Activated CD4-positive, alpha-beta T cell treated with anti-CD3 and anti-CD28 coated beads, Interleukin-2, amount 50 U/mL, for 48 hours (primary cell): ENCODE measurements around the gene PIK3R3.

Experiments used
- DNase-seq, 2 experiments: peaks; one replicate each; pipeline ENCODE4 v3.0.0-alpha.2; 2020

PIK3R3 gene

GRCh38 chr1:46132529-46133180 is at the start of gene PIK3R3:
Gene PIK3R3, minus strand, starts transcription at chr1:46132629. Its CDS starts 677 bp downstream, at chr1:46131952.
- DNase-seq = peak; percentile 91 to 93

DNA sequence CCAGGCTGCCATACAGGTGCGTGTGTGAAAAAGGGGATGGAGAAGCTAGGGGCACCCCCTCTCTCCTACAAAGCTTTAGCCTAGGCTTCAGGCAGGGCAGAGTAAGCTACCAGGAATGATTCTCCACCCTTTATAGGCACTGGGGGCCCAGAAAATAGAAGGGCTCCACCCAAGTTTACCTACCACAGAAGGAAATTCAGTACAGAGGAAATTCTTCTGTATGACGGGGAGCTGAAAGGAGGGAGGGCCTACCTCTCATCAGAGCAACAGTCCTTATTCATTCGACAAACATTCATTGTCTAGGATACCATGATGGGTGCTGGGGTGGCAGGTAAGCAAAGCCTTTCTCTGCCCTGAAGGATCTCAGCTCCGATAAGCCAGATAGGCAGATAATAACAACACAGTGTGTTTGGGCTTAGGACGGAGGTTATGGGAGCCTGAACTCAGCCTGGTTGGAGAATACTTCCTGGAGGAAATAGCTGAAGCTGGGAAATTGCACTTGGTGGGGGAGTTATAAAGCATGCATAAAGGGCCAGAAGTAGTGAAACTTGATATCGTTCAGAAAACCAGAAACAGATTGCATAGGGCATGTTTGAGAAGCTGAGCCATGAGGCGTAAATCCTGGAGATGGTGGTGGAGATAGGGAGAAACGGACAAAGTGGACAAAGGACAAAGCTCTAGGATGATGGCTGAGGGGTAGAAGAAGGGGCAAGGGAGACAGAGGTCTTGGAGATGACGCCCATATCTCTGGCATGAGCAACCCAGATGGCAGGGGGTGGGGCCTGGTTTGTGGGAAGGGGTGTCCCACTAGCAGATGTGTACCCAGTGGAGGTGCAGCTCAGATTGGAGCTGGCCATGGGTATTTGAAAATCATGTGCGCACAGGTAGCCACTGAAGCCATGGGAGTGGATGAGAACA is 49.2 kb upstream of the PIK3R3 start:
- DNase-seq = no peak

- peak; percentile 24 to 26 for DNase-seq
These were observed 47.7 kb upstream of the PIK3R3 start for GRCh38 chr1:46180082-46180616.

DNA sequence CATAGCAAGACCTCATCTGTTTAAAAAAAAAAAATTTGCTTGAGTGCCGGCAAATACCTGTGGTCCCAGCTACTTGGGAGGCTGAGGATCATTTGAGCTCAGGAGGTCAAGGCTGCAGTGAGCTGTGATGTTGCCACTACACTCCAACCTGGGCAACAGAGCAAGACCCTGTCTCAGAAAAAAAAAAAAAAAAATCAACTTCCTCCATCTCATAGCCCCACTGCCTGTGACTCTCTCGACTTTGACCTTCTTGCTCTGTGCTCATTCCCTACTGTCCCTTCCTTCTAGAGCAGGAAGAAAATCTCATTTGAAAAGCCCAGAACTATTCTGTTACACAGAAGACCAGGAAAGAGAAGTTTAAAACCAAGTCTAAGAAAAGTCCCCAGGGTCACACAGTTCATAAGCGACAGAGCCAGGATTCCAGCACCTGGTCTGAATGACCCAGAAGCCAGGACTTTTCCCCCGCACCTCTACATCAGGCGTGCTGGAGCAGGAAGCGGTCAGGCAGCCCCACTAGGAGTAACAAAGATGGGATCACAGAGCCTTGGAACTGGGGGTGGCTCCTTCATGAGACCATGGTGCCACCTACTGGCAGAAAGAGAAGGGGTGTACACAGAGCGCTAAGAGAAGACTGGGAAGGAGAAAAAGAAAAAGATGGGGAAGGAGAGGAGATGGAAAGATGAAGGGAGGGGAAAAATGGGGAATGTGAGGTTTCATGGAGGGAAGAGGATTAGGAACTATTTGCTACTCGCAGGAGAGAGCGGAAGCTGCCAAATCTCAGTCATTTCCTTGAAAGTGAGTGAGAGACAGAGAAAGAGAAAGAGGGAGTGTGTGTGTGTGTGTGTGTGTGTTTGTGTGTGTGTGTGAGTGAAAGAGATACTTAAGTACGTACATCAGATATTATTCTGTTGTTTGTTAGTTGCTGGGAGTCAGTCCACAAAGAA is 47.0 kb upstream of the PIK3R3 start:
- DNase-seq = peak; percentile 65 to 74

GRCh38 chr1:46176211-46176865 is 43.9 kb upstream of the PIK3R3 start, which contains the start of gene P3R3URF:
Gene P3R3URF, minus strand, starts transcription at chr1:46176488. Its CDS starts 17 bp downstream, at chr1:46176471.
- DNase-seq = no peak

GRCh38 chr1:46175243-46175642 is 42.8 kb upstream of the PIK3R3 start:
- DNase-seq = no peak

GRCh38 chr1:46174448-46175231 is 42.2 kb upstream of the PIK3R3 start, which contains the start of gene TSPAN1:
Gene TSPAN1, plus strand, starts transcription at chr1:46175087. Its CDS starts 6,021 bp downstream, at chr1:46181108.
- DNase-seq = no peak

- DNase-seq = no peak
These were observed 41.0 kb upstream of the PIK3R3 start for GRCh38 chr1:46173361-46173856.

- no peak for DNase-seq
These were observed 39.9 kb upstream of the PIK3R3 start for GRCh38 chr1:46172321-46172720.

GRCh38 chr1:46171871-46172270 is 39.4 kb upstream of the PIK3R3 start:
- DNase-seq = no peak

DNA sequence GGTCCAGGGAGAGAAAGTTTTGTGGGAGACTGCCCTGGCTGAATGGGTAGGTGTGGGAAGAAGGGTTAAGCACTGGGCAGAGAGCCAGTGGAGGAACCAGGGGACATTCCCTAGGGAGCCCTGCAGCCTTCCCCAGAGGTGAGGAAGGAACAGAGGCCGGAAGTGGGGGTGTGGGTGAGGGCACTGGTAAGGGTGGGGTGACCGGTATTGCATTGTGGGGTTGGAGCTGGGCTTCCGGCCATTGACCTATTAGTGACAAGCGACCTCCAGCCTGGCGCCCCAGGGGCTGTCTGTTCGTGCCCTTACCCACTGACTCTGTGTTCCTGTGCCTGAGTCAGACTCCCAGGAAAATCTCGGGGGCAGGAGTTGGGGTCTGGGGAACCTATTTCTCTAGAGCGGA is 38.9 kb upstream of the PIK3R3 start:
- no peak for DNase-seq

DNA sequence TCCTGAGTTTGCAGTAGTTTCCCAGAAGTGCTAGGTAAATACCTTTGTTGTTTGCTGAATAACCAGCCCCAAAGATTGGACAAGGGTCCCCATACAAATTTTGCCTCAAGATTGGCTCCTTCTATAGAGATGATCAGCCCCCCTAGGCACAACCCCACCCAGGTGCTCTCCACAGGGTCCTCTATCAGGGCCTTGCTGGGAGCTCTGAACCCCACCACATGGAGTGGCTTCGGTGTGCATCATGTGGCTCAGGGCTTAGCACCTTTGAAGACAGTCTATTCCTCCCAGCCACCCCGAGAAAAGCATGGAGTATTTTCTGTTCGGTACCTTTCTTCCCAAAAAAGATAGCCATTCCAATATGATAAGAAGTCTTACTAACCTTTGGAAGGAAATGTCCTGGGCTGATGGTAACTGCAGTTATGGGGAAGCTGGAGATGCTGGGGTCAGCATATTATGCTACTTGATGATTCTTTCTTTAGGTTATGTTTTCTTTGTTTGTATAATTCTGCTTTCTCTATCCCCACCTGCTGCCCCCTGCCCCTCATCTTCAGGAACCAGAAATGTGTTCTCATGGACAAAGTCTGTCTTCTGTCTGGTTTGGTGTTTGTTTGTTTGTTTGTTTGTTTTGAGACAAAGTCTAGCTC is 37.5 kb upstream of the PIK3R3 start:
- DNase-seq = no peak

DNA sequence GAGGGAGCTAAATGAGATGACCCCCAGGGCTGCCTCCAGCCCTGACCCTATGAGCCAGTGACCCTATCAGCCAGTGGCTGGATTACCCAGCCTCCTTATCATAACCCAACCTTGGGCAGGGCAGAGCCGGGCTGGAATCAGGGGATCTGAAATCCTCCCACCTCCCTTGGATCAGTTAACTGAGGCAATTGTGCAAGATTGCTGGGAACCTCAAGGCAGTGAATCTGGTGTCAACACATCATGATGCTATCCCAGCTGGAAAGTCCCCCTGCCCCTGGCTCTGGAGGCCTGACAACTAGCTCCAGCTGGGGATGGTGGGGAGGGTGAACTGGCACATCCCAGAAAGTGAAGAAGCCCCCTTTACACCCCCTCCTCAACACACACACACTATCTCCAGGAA is 36.0 kb upstream of the PIK3R3 start:
- DNase-seq = no peak

DNA sequence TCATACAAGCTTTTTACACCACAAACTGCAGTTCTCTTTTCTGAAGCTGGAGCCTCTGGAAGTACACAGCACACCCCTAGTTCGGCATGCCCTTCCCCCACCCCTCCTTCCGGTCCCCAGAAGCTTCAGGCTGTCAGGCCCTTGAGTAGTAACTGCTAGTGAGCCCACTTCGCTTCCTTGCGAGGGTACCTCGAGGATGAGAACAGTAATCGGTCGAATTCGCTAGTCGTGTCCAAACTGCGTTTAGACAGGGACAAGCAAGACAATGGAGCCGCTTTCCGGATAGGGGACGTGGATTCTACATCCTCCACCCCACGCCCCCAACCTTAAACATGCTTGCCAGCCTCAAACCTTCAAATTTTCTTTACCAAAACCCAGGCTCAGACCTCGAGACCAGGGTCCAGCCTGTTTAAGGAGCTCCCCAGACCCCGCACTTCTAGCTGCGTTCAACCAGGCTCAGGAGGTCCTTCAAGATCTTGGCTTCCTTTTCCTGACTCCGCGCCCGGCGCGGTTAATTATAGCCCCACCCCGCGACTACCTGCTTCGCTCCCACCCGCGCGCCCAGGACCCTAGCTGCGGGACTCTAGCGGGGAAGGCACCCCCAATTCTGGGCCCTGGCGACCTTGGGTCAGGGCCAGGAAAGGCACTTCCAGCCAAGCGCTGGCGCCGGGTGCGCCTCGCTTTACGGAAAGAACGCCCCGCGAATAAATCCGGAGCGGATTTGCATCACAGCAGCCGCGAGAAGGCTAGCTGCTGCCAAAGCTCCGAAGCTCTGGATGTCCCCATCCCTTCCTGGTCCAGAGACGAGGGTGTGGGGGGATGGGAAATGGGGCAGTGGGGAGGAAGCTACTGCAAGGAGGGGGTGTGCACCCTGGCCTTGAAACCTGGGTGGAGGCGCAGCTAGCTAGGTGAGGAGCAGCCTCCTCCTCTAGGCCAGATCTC is 34.4 kb upstream of the PIK3R3 start:
- DNase-seq = peak; percentile 45 to 52

GRCh38 chr1:46160212-46160611 is 27.8 kb upstream of the PIK3R3 start:
- DNase-seq = no peak

DNA sequence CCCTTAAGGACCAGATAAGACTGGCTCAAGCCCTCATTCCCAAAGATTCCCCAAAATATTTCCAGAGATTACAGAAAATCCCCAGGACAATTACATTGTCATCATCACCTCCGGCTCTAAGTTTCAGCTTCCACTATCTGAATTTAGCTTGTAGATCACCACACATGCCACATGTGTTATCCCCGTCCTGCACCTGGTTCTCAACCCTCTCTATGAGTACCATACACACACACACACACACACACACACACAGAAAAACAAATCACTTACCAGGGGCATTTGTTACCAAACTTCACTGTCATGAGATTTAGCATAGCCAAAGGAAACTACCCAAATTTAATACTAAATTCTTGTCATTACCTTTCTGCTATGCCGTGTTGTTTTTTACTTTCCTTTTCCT is 27.1 kb upstream of the PIK3R3 start:
- no peak for DNase-seq

DNA sequence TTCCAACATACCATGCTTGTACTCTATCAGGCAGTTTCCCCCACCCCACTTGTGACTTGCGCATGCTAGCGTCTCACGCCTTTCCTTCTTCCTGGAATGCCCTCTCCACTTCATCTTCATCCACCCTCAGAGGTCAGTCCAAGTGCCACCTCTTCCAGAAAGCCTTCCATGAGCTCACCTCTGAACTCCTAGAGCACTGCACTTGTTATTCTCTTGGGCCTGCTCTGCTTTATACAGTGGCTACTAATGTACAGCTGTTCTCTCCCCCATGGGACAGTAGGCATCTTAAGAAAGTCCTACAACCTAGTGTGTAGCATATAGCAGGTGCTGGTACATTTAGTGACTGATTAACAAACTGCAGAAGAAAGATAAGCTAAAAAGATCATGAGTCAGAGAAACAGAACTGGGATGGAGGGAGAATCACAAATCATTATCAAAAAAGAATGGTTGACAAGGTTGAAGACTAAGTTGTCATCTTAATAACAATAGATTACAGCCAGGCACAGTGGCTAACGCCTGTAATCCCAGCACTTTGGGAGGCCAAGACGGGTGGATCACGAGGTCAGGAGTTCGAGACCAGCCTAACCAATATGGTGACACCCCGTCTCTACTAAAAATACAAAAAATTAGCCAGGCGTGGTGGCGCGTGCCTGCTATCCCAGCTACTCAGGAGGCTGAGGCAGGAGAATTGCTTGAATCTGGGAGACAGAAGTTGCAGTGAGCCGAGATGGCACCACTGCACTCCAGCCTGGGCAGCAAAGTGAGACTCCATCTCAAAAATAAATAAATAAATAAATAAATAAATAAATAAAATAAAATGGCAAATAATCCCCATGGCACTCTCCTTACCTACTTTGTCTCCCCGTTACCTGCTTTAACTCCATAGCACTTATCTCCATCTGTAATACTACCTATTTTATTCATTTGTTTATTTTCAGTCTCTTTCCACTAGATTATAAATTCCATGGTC is 26.2 kb upstream of the PIK3R3 start:
- no peak for DNase-seq

DNA sequence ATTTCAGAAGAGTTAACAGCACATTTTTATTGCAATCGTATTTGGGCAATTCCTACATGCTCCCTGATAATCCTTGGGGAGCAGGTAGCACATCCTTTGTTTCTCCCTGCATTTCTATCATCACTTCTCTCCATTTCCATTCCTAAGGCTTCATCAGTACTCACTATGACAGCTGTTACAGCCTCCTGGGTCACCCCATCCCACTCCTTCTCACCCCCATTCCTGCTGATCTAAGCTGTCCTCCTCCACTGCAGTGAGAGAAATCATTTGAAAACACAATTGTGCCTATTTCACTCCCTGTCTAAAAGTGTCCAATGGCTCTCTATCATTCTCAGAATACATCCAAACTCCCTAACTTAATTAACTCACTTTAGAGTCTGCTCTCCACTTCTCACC is 25.5 kb upstream of the PIK3R3 start:
- no peak for DNase-seq
